Duodenal mucosa (tissue), 2 donors: ENCODE measurements around the gene CASP8AP2.
A peak's percentile ranks its signal among the peaks of the same experiment; 100 is the strongest.
"Not testable (repeated sequence)": the region's sequence is repeated elsewhere in the genome, so short reads cannot be mapped to it uniquely, and the experiment has no call there.

Experiments used
- H3K27ac ChIP-seq: one replicate; pipeline ENCODE4 v1.7.0; 2013; ENCODE audit warnings: low read depth, low read length
- H3K27me3 ChIP-seq, 2 donors: one replicate each; pipeline ENCODE4 v1.7.0; 2013; ENCODE audit warnings: low read length in 2 of 2, control low read depth in 1 of 2; ENCODE audit not compliant: insufficient read depth in 2 of 2, control insufficient read depth in 1 of 2
- H3K36me3 ChIP-seq, 2 donors: one replicate each; pipeline ENCODE4 v1.7.0; 2013; ENCODE audit warnings: low read length in 2 of 2, control low read depth in 1 of 2; ENCODE audit not compliant: insufficient read depth in 2 of 2, control insufficient read depth in 1 of 2
- H3K4me1 ChIP-seq, 2 donors: one replicate each; pipeline ENCODE4 v1.7.0; 2013; ENCODE audit warnings: low read length in 2 of 2, control low read depth in 1 of 2; ENCODE audit not compliant: insufficient read depth in 2 of 2, control insufficient read depth in 1 of 2
- H3K4me3 ChIP-seq, 2 donors: one replicate each; pipeline ENCODE4 v1.7.0; 2013; ENCODE audit warnings: low read length in 2 of 2, low read depth in 1 of 2
- H3K9ac ChIP-seq, 2 donors: one replicate each; pipeline ENCODE4 v1.7.0; 2013; ENCODE audit warnings: low read length in 2 of 2, low read depth in 1 of 2
- H3K9me3 ChIP-seq, 2 donors: one replicate each; pipeline ENCODE4 v1.7.0; 2013; ENCODE audit warnings: low read length in 2 of 2, control low read depth in 1 of 2; ENCODE audit not compliant: control insufficient read depth in 1 of 2

Gene CASP8AP2

DNA sequence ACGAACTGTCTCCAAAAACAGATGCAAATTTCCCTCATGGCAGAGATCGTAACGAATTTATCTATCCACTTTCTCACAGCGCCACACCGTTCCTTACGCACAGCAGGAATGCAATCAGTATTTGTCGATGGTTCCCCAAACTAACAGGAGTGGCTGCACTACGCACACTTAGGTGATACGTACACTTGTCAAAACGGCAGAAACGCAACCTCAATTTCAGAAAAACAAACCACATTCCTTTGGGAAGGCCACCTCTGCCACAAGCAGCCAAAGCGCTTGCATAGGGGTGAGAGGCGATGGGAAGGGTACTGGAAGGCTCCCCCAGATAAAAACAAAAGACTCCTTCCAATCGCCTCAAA, 10.7 kb upstream of the CASP8AP2 start:
- Histone ChIP-seq H3K9me3 (no peaks in the 10 kb centered on the region), H3K4me3 (peak overlapping the region; percentile 86 to 98), H3K27me3 (no peaks in the 10 kb centered on the region), H3K36me3 (no peaks in the 10 kb centered on the region), H3K27ac (peak overlapping the region; percentile 84), H3K9ac (peak overlapping the region; percentile 67 to 91), H3K4me1 (peaks cover 14 to 29% of the 10 kb centered on the region in 2 donors)

DNA sequence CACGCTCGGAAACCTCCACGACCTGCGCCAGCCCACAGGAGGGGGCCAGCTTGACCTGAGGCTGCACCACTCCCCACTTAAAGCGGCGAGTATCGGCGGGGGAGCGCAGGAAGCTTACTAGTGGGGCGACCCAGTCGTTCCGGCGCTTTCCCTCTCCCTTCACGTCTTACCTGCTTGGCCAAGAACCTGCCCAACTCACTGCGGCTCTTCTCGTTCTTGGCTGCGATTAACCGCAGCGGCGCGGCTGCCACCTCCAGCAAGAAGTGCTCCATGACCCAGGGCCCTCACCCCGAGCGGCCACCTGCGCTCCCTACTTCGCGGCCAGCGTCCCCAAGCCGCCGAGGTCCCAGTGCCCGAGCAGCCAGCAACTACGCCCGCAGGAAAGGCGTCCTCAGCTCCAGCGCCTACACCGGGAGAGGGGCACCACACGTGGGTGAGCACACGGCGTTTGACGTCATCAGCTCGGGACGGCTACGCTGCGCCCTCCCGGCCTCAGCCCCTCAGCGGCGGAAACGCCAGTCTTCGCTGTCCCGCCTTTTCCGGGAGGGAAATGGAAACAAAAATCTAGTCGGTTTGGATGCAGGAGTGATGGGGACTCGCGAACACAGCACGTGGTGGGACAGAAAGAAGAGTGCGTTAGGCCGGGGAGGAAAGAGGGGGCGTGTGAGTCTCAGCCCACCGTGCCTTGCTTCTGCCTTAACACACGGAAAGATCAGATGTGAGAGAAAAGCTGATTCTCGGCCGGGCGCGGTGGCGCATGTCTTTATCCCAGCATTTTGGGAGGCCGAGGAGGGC, 10.1 kb upstream of the CASP8AP2 start, which contains the start of gene MDN1:
TSS of gene MDN1 (minus strand) at position 459 of the 795 bp plus-strand sequence. CDS start at position 272, 187 bp downstream.
- Histone ChIP-seq H3K4me3 (peak within 1 kb of the TSS; percentile 86 to 98), H3K27ac (peak within 1 kb of the TSS; percentile 84), H3K27me3 (no peaks in the 10 kb centered on the region), H3K9me3 (no peaks in the 10 kb centered on the region), H3K4me1 (peaks cover 14 to 29% of the 10 kb centered on the region in 2 donors), H3K9ac (peak within 1 kb of the TSS; percentile 67 to 91), H3K36me3 (no peaks in the 10 kb centered on the region)

- Histone ChIP-seq H3K4me3 (no peak overlapping the region), H3K36me3 (no peaks in the 10 kb centered on the region), H3K9ac (no peak overlapping the region), H3K27ac (no peak overlapping the region), H3K9me3 (no peaks in the 10 kb centered on the region), H3K4me1 (peaks cover 8 to 10% of the 10 kb centered on the region in 2 donors), H3K27me3 (no peaks in the 10 kb centered on the region)
Observed at GRCh38 chr6:89826029-89826528, 3.6 kb upstream of the CASP8AP2 start.

GRCh38 chr6:89828475-89828987, 1.1 kb upstream of the CASP8AP2 start:
- H3K36me3 ChIP-seq, H3K4me1 ChIP-seq, H3K9me3 ChIP-seq, H3K27me3 ChIP-seq: not testable (repeated sequence)
- Histone ChIP-seq H3K4me3 (peak overlapping the region; percentile 94 to 97), H3K27ac (peak overlapping the region; percentile 67), H3K9ac (peak overlapping the region; percentile 84 to 93)

- Histone ChIP-seq H3K4me1 (peaks cover 8 to 10% of the 10 kb centered on the region in 2 donors), H3K36me3 (peaks cover 0 to 4% of the 10 kb centered on the region in 2 donors), H3K9ac (peak overlapping the region; percentile 84 to 93), H3K4me3 (peak overlapping the region; percentile 94 to 97), H3K9me3 (no peaks in the 10 kb centered on the region), H3K27me3 (no peaks in the 10 kb centered on the region), H3K27ac (peak overlapping the region; percentile 67)
Observed at GRCh38 chr6:89828988-89829471, 650 bp upstream of the CASP8AP2 start.

GRCh38 chr6:89830170-89830809, 610 bp downstream of the CASP8AP2 start:
- Histone ChIP-seq H3K4me3 (peak overlapping the region; percentile 89 to 98), H3K9me3 (no peaks in the 10 kb centered on the region), H3K4me1 (peaks cover 10 to 11% of the 10 kb centered on the region in 2 donors), H3K27ac (peak overlapping the region; percentile 48), H3K9ac (peak overlapping the region; percentile 81 to 95), H3K27me3 (no peaks in the 10 kb centered on the region), H3K36me3 (peaks cover 0 to 4% of the 10 kb centered on the region in 2 donors)

- Histone ChIP-seq H3K4me1 (peaks cover 9 to 12% of the 10 kb centered on the region in 2 donors), H3K9ac (no peak overlapping the region), H3K27me3 (no peaks in the 10 kb centered on the region), H3K4me3 (no peak overlapping the region), H3K27ac (no peak overlapping the region), H3K9me3 (no peaks in the 10 kb centered on the region), H3K36me3 (peaks cover 0 to 4% of the 10 kb centered on the region in 2 donors)
Observed at GRCh38 chr6:89834884-89835792, 5.5 kb downstream of the CASP8AP2 start.

DNA sequence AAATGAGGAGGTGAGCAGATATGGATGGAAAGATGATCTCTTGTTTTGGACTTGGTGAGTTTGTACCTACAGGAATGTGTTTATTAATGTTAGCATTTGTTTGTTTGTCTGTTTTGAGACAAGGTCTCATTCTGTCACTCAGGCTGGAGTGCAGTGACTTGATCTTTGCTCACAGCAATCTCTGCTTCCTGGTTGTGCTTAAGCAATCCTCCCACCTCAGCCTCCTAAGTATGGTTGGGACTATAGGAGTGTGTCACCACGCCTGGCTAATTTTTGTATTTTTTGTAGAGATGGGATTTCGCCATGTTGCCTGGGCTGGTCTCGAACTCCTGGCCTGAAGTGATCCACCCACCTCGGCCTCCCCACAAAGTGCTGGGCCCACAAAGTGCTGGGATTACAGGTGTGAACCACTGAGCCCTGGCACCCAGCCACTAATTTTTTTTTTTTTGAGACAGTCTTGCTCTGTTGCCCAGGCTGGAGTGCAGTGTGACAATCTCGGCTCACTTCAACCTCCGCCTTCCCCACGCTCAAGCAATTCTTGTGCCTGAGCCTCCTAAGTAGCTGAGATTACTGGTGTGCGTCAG, 7.1 kb downstream of the CASP8AP2 start:
- Histone ChIP-seq H3K36me3 (peaks cover 0 to 4% of the 10 kb centered on the region in 2 donors), H3K9ac (no peak overlapping the region), H3K27ac (no peak overlapping the region), H3K9me3 (no peaks in the 10 kb centered on the region), H3K27me3 (no peaks in the 10 kb centered on the region), H3K4me1 (peaks cover 0 to 4% of the 10 kb centered on the region in 2 donors), H3K4me3 (no peak overlapping the region)

GRCh38 chr6:89840538-89840937, 10.9 kb downstream of the CASP8AP2 start:
- no peaks in the 10 kb centered on the region for H3K27me3 ChIP-seq
- H3K36me3 ChIP-seq: no peaks in the 10 kb centered on the region
- H3K27ac ChIP-seq: no peak overlapping the region
- no peaks in the 10 kb centered on the region for H3K9me3 ChIP-seq
- H3K9ac ChIP-seq: no peak overlapping the region
- no peak overlapping the region for H3K4me3 ChIP-seq
- peaks cover 0 to 4% of the 10 kb centered on the region in 2 donors for H3K4me1 ChIP-seq
